Measurements from ENCODE around the gene STIL. TPM values are rescaled to one million over a fixed set of nuclear protein-coding genes. Genes with fewer than 3 reads are reported as not detected.

STIL gene
- total and polyA plus RNA-seq, 2 donors (not counting 3 experiments of a cell fraction or from before 2014, with no cell fraction given), result 10.3 to 28.1 TPM

- H3K9ac ChIP-seq (replicated peaks; ENCODE audit: extremely low read depth, insufficient read depth, low read length), result no peak overlapping the region
- no peak overlapping the region for H3K4me2 ChIP-seq (ENCODE audit: insufficient read depth, low read length)
- no peak overlapping the region for H2AFZ ChIP-seq (ENCODE audit: low read depth, low read length)
- CTCF ChIA-PET, result interaction anchor here (0.6 to 2.9 kb wide), 4 partner anchors 7 to 89 kb away, joined by 3 to 22 read pairs (median 10); no protein-coding TSS in a partner anchor
- H3K4me1 ChIP-seq (ENCODE audit: control insufficient read depth, extremely low read depth, insufficient read depth, low read length), result peaks cover 25% of the 10 kb centered on the region
- FAIRE-seq, result no peak
- dilution Hi-C loops (cut with MboI; ENCODE audit: extremely low pct_ligation_motif_present, low sequenced_read_pairs), result no loop called here
- POLR2A ChIA-PET, result no interaction called here
- H3K79me2 ChIP-seq (ENCODE audit: control insufficient read depth, insufficient read depth, low read length), result peaks cover 28% of the 10 kb centered on the region
- no peak for DNase-seq (ENCODE audit: low read depth, low spot score)
- H3K27me3 ChIP-seq (ENCODE audit: control insufficient read depth in 2 of 2, insufficient read depth in 2 of 2, low read length in 2 of 2), result no peaks in the 10 kb centered on the region
- H3K9me3 ChIP-seq (replicated peaks; ENCODE audit: control insufficient read depth, insufficient read depth, low read length), result no peaks in the 10 kb centered on the region
- no peak for TF ChIP-seq MYC (IDR thresholded peaks at IDR 0.05; ENCODE audit: low read depth, low read length)
- intact Hi-C loops (cut with micrococcal nuclease), result loop anchor here (10.0 kb wide), 1 partner anchor 617 kb away; the partner anchor contains the start of gene EFCAB14
- H3K27ac ChIP-seq (ENCODE audit: insufficient read depth, low read depth, low read length), result no peak overlapping the region
- H3K4me3 ChIP-seq (replicated peaks in 1 of 3; ENCODE audit: insufficient read depth in 1 of 3, low read depth in 1 of 3, low read length in 3 of 3), result no peak overlapping the region
- no TSS peak for BruUV-seq (replicated peaks)
- no peaks in the 10 kb centered on the region for H3K9me1 ChIP-seq (replicated peaks; ENCODE audit: control insufficient read depth, extremely low read depth, insufficient read depth, low read length)
- H4K20me1 ChIP-seq (replicated peaks; ENCODE audit: control insufficient read depth, extremely low read depth, insufficient read depth, low read length), result no peaks in the 10 kb centered on the region
- H3K36me3 ChIP-seq (ENCODE audit: control insufficient read depth in 2 of 2, extremely low read depth in 1 of 2, insufficient read depth in 2 of 2, low read length in 2 of 2), result no peaks in the 10 kb centered on the region
These were observed 17.9 kb upstream of the STIL start for GRCh38 chr1:47331875-47332274.

DNA sequence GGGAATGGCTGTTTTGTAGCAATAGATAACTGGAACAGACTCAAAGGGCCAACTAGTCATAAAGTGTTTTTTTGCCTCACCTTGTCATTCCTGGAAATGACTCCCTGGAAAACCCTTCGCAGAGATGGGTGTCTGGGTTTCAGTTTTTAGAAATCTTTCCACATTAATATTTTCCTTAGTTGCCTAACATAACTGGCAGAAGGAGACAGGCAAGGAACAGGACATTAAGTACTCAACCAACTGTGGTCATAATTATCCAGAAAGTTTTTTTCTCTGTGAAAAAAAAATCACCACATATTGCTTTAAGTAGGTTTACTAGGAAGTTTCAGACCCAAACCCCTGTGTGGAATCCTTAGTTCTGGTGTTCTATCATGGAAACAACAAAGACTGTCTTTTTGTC is 16.3 kb upstream of the STIL start:
- dilution Hi-C loops (cut with MboI; ENCODE audit: extremely low pct_ligation_motif_present, low sequenced_read_pairs) (no loop called here), intact Hi-C loops (cut with micrococcal nuclease) (loop anchor here (10.0 kb wide), 1 partner anchor 615 kb away; the partner anchor contains the start of gene EFCAB14)

More for the DNA sequence above, 16.3 kb upstream of the STIL start:
- Histone ChIP-seq H3K4me3 (replicated peaks in 1 of 3; ENCODE audit: insufficient read depth in 1 of 3, low read depth in 1 of 3, low read length in 3 of 3) (no peak overlapping the region), H3K27ac (ENCODE audit: insufficient read depth, low read depth, low read length) (no peak overlapping the region), H2AFZ (ENCODE audit: low read depth, low read length) (no peak overlapping the region), H3K9ac (replicated peaks; ENCODE audit: extremely low read depth, insufficient read depth, low read length) (no peak overlapping the region), H3K4me1 (ENCODE audit: control insufficient read depth, extremely low read depth, insufficient read depth, low read length) (peaks cover 18% of the 10 kb centered on the region), H3K79me2 (ENCODE audit: control insufficient read depth, insufficient read depth, low read length) (peaks cover 11% of the 10 kb centered on the region), H3K9me1 (replicated peaks; ENCODE audit: control insufficient read depth, extremely low read depth, insufficient read depth, low read length) (no peaks in the 10 kb centered on the region), H3K27me3 (ENCODE audit: control insufficient read depth in 2 of 2, insufficient read depth in 2 of 2, low read length in 2 of 2) (no peaks in the 10 kb centered on the region), H3K36me3 (ENCODE audit: control insufficient read depth in 2 of 2, extremely low read depth in 1 of 2, insufficient read depth in 2 of 2, low read length in 2 of 2) (no peaks in the 10 kb centered on the region), H3K9me3 (replicated peaks; ENCODE audit: control insufficient read depth, insufficient read depth, low read length) (no peaks in the 10 kb centered on the region), H3K4me2 (ENCODE audit: insufficient read depth, low read length) (no peak overlapping the region), H4K20me1 (replicated peaks; ENCODE audit: control insufficient read depth, extremely low read depth, insufficient read depth, low read length) (no peaks in the 10 kb centered on the region)
- FAIRE-seq (no peak), DNase-seq (ENCODE audit: low read depth, low spot score) (no peak)
- CTCF ChIA-PET, result interaction anchor here (1.2 kb wide), 1 partner anchor 67 kb away, joined by 5 read pairs; no protein-coding TSS in a partner anchor
- no TSS peak for BruUV-seq (replicated peaks)
- TF ChIP-seq GATA2 (IDR thresholded peaks at IDR 0.05; ENCODE audit: insufficient read depth, insufficient read length, low read depth, low read length) (no peak), POLR2AphosphoS5 (IDR thresholded peaks at IDR 0.05; ENCODE audit: insufficient read depth, low read depth, low read length) (no peak), CTCF (IDR thresholded peaks at IDR 0.05; ENCODE audit: extremely low read depth in 1 of 2, insufficient read depth in 1 of 2, low read depth in 1 of 2, low read length in 2 of 2) (no peak), FOS (IDR thresholded peaks at IDR 0.05; ENCODE audit: borderline replicate concordance, insufficient read depth, low read length) (no peak), JUN (IDR thresholded peaks at IDR 0.05; ENCODE audit: borderline replicate concordance, insufficient read depth, insufficient read length, low read depth) (no peak), POLR2A (IDR thresholded peaks at IDR 0.05; ENCODE audit: low read depth, low read length) (no peak), MYC (IDR thresholded peaks at IDR 0.05; ENCODE audit: low read depth, low read length) (no peak), EZH2 (IDR thresholded peaks at IDR 0.05; ENCODE audit: borderline replicate concordance, low read depth, low read length, severe bottlenecking) (no peak)
- TF ChIP-seq, protein P1, sequence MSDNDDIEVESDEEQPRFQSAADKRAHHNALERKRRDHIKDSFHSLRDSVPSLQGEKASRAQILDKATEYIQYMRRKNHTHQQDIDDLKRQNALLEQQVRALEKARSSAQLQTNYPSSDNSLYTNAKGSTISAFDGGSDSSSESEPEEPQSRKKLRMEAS (IDR thresholded peaks at IDR 0.05; ENCODE audit: insufficient read depth, insufficient read length), result no peak
- POLR2A ChIA-PET, result no interaction called here
